Measurements from ENCODE around the gene ROPN1B. TPM values are rescaled to one million over a fixed set of nuclear protein-coding genes. Genes with fewer than 3 reads are reported as not detected.

The ROPN1B gene
- total and polyA plus RNA-seq, 2 of the 8 experiments (the other 6 are each of a cell fraction or from before 2014, with no cell fraction given), result 0.30 TPM; not detected in 1

DNA sequence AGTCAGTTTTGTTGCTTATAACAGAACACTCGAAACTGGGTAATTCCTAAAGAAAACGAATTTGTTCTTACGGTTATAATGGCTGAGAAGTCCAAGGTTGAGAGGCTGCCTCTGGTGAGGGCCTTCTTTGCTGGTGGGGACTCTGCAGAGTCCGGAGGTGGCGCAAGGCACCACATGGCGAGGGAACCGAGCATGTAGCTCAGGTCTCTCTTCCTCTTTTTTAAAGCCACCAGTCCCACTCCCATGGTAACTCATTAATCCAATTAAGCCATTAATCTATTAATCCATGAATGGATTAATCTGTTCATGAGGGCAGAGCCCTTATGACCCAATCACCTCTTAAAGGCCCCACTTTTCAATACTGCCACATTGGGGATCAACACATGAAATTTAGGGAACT is 50.0 kb downstream of the ROPN1B start:
- no peak overlapping the region for H2BK12ac ChIP-seq (ENCODE audit: low read depth, low read length)
- H3K79me2 ChIP-seq (ENCODE audit: control insufficient read depth in 1 of 2, insufficient read depth in 2 of 2, low read length in 2 of 2), result no peaks in the 10 kb centered on the region
- H3K36me3 ChIP-seq (ENCODE audit: control insufficient read depth in 2 of 4, insufficient read depth in 4 of 4, low read length in 3 of 4), result no peaks in the 10 kb centered on the region
- 88% methylated on average over 6 of the region's 7 CpGs; no CpG with 5 or more reads in 1 of the 2 experiments for WGBS, 2 experiments (ENCODE audit: extremely low coverage in 1 of 2, insufficient coverage in 1 of 2, insufficient read length in 1 of 2, insufficient replicate concordance in 2 of 2, low coverage in 1 of 2, low lambda C conversion rate in 2 of 2, missing lambda C conversion rate in 1 of 2)
- H2BK20ac ChIP-seq (ENCODE audit: low read length), result no peak overlapping the region
- H2BK5ac ChIP-seq (ENCODE audit: low read depth, low read length), result no peak overlapping the region
- POLR2A ChIA-PET (ENCODE audit: partially characterized antibody), result interaction anchor here (1.5 to 1.8 kb wide), 2 partner anchors 13 to 29 kb away, joined by 4 to 6 read pairs; no protein-coding TSS in a partner anchor
- no peak overlapping the region for H2AK5ac ChIP-seq (ENCODE audit: low read depth, low read length)
- no peak overlapping the region for H2BK120ac ChIP-seq (replicated peaks; ENCODE audit: low read depth, low read length)
- H3K4me1 ChIP-seq (replicated peaks in 1 of 4; ENCODE audit: control insufficient read depth in 3 of 4, insufficient read depth in 4 of 4, low read length in 3 of 4), result peaks cover 2 to 18% (median 7%) of the 10 kb centered on the region in 4 experiments; a peak in 5 of 7 replicates
- FAIRE-seq (no peak), DNase-seq (ENCODE audit: low read depth in 1 of 2, low spot score in 2 of 2) (no peak)
- no peak overlapping the region for H4K5ac ChIP-seq (ENCODE audit: insufficient read length, low read depth, low read length)
- H3K23ac ChIP-seq (ENCODE audit: insufficient read length), result no peak overlapping the region
- no peaks in the 10 kb centered on the region for H3K9me3 ChIP-seq (ENCODE audit: insufficient read depth in 2 of 2, low read depth in 1 of 2, low read length in 1 of 2)
- H3K9ac ChIP-seq (replicated peaks in 1 of 4; ENCODE audit: extremely low read depth in 1 of 4, low read depth in 3 of 4, low read length in 3 of 4), result no peak overlapping the region
- H3K4me2 ChIP-seq (ENCODE audit: insufficient read depth in 1 of 2, low read depth in 2 of 2, low read length in 2 of 2), result no peak overlapping the region
- H3K79me1 ChIP-seq (ENCODE audit: low read depth, low read length), result no peaks in the 10 kb centered on the region
- no peak overlapping the region for H3K14ac ChIP-seq (ENCODE audit: insufficient read length)
- H3K18ac ChIP-seq (ENCODE audit: extremely low read depth, low read length), result no peak overlapping the region
- no peak overlapping the region for H2BK15ac ChIP-seq (ENCODE audit: low read length)
- no peak overlapping the region for H4K8ac ChIP-seq (ENCODE audit: extremely low read depth, insufficient read depth, low read length)
- no peaks in the 10 kb centered on the region for H3K27me3 ChIP-seq (replicated peaks in 1 of 4; ENCODE audit: control insufficient read depth in 3 of 4, extremely low read depth in 1 of 4, insufficient read depth in 3 of 4, low read length in 3 of 4)
- no peaks in the 10 kb centered on the region for H4K20me1 ChIP-seq (replicated peaks in 1 of 2; ENCODE audit: control insufficient read depth in 1 of 2, insufficient read depth in 2 of 2, low read length in 2 of 2)
- CTCF ChIA-PET (ENCODE audit: partially characterized antibody), result interaction anchor here (1.3 to 2.0 kb wide), 2 partner anchors 12 to 47 kb away, joined by 5 read pairs; no protein-coding TSS in a partner anchor
- no peak overlapping the region for H3K4me3 ChIP-seq (ENCODE audit: extremely low read depth in 1 of 4, insufficient read depth in 2 of 4, low read depth in 3 of 4, low read length in 4 of 4)
- no peak overlapping the region for H4K91ac ChIP-seq (replicated peaks; ENCODE audit: insufficient read length, low read length)
- H3K27ac ChIP-seq (ENCODE audit: low read depth, low read length), result no peak overlapping the region
- H3K4ac ChIP-seq (replicated peaks; ENCODE audit: insufficient read length, low read depth, low read length), result no peak overlapping the region
- no peaks in the 10 kb centered on the region for H3K23me2 ChIP-seq (ENCODE audit: low read depth, low read length)
- no peak overlapping the region for H2AFZ ChIP-seq (ENCODE audit: low read length)
- no peak overlapping the region for H3K56ac ChIP-seq (replicated peaks; ENCODE audit: insufficient read length, low read depth, low read length)
- no peak for TF ChIP-seq NANOG (IDR thresholded peaks at IDR 0.05; ENCODE audit: insufficient read depth, low read depth, low read length, poor library complexity, severe bottlenecking)
- TF ChIP-seq RAD21 (IDR thresholded peaks at IDR 0.05 in 1 of 2, conservative IDR thresholded peaks at IDR 0.05 in 1 of 2; ENCODE audit: low read depth in 2 of 2, low read length in 2 of 2), result no peak
- TF ChIP-seq, protein P1, sequence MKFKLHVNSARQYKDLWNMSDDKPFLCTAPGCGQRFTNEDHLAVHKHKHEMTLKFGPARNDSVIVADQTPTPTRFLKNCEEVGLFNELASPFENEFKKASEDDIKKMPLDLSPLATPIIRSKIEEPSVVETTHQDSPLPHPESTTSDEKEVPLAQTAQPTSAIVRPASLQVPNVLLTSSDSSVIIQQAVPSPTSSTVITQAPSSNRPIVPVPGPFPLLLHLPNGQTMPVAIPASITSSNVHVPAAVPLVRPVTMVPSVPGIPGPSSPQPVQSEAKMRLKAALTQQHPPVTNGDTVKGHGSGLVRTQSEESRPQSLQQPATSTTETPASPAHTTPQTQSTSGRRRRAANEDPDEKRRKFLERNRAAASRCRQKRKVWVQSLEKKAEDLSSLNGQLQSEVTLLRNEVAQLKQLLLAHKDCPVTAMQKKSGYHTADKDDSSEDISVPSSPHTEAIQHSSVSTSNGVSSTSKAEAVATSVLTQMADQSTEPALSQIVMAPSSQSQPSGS (IDR thresholded peaks at IDR 0.05; ENCODE audit: low read length), result no peak
- no peak for TF ChIP-seq POLR2AphosphoS5 (IDR thresholded peaks at IDR 0.05; ENCODE audit: low read depth, low read length)
- TF ChIP-seq CHD2 (IDR thresholded peaks at IDR 0.05; ENCODE audit: low read length), result no peak
- TF ChIP-seq KDM1A (IDR thresholded peaks at IDR 0.05; ENCODE audit: borderline replicate concordance, low read length), result no peak
- TF ChIP-seq SP4 (IDR thresholded peaks at IDR 0.05; ENCODE audit: low read length), result no peak
- no peak for TF ChIP-seq BRCA1 (IDR thresholded peaks at IDR 0.05; ENCODE audit: low read depth, low read length)
- TF ChIP-seq CEBPB (IDR thresholded peaks at IDR 0.05; ENCODE audit: low read depth, low read length), result no peak
- TF ChIP-seq JUND (IDR thresholded peaks at IDR 0.05; ENCODE audit: low read length), result no peak
- no peak for TF ChIP-seq JUN (IDR thresholded peaks at IDR 0.05; ENCODE audit: low read depth, low read length)
- TF ChIP-seq SIX5 (IDR thresholded peaks at IDR 0.05; ENCODE audit: low read depth, low read length), result no peak
- no peak for TF ChIP-seq SIN3A (conservative IDR thresholded peaks at IDR 0.05 in 1 of 2, IDR thresholded peaks at IDR 0.05 in 1 of 2; ENCODE audit: low read depth in 1 of 2, low read length in 2 of 2)
